Endothelial cell of umbilical vein (primary cell): ENCODE data around the gene TECPR2. TPM values are rescaled to one million over a fixed set of nuclear protein-coding genes. Genes with fewer than 3 reads are reported as not detected.

Experiments used
- BruUV-seq: library from RNA; stranded (reverse); fragments of 400-500 nt; replicated peaks from 2 replicates; lab custom pipeline; 2021; lab: Mats Ljungman, UMichigan
- CTCF ChIA-PET: fragments of 300-600, 350-600 bp; sonication (Branson Sonifier 250); formaldehyde crosslinking; loops from one replicate; lab custom pipeline; 2021; ENCODE audit warnings: antibody characterized with exemption, inconsistent platforms; lab: Charles Lee
- POLR2A ChIA-PET: fragments of 300-600, 350-600 bp; sonication (Branson Sonifier 250); formaldehyde crosslinking; loops from one replicate; lab custom pipeline; 2021; ENCODE audit warnings: antibody characterized with exemption, inconsistent platforms; lab: Charles Lee
- DNase-seq: peaks from one replicate; pipeline ENCODE4 v3.0.0-alpha.2; 2011; ENCODE audit warnings: low read depth, low spot score
- FAIRE-seq: peaks from 2 replicates; lab custom pipeline; 2011; peaks lifted over from hg19 to GRCh38; lab: Jason Lieb, UNC
- H2AFZ ChIP-seq: 2 replicates; pipeline ENCODE4 v1.6.0; 2012; ENCODE audit warnings: low read depth, low read length, control low read depth, inconsistent platforms
- H3K27ac ChIP-seq: 2 replicates; pipeline ENCODE4 v1.5.1; 2011; ENCODE audit warnings: low read depth, mild to moderate bottlenecking, control low read depth, low read length, moderate library complexity; ENCODE audit not compliant: insufficient read depth
- H3K27me3 ChIP-seq, 2 experiments: 2 replicates each; pipeline versions ENCODE4 v1.6.0 to v1.6.1; 2011; ENCODE audit warnings: low read length in 2 of 2, mixed read lengths in 1 of 2; ENCODE audit not compliant: control insufficient read depth in 2 of 2, insufficient read depth in 2 of 2
- H3K36me3 ChIP-seq, 2 experiments: 2 replicates in 1 of 2; 3 replicates in 1 of 2; pipeline ENCODE4 v1.5.1; 2011; ENCODE audit warnings: low read length in 2 of 2, mild to moderate bottlenecking in 1 of 2, moderate library complexity in 1 of 2; ENCODE audit not compliant: control insufficient read depth in 2 of 2, insufficient read depth in 2 of 2; ENCODE audit errors: extremely low read depth in 1 of 2
- H3K4me1 ChIP-seq: 3 replicates; pipeline ENCODE4 v1.5.1; 2011; ENCODE audit warnings: mild to moderate bottlenecking, low read length; ENCODE audit not compliant: control insufficient read depth, insufficient read depth; ENCODE audit errors: extremely low read depth
- H3K4me2 ChIP-seq: 2 replicates; pipeline ENCODE4 v1.6.1; 2011; ENCODE audit warnings: low read length, control low read depth, mixed read lengths; ENCODE audit not compliant: insufficient read depth
- H3K4me3 ChIP-seq, 3 experiments: fragments of 200-600 bp in 1 of 3; sonication (generic), shearing (Covaris generic) in 1 of 3; replicated peaks in 1 of 3; 2 replicates each; pipeline ENCODE4 v1.5.1; 2011 to 2016; ENCODE audit warnings: control low read depth in 3 of 3, low read length in 3 of 3, mild to moderate bottlenecking in 2 of 3, inconsistent platforms in 1 of 3, low read depth in 1 of 3, moderate library complexity in 1 of 3; ENCODE audit not compliant: insufficient read depth in 1 of 3
- H3K79me2 ChIP-seq: 2 replicates; pipeline ENCODE4 v1.6.0; 2012; ENCODE audit warnings: low read length, inconsistent platforms; ENCODE audit not compliant: control insufficient read depth, insufficient read depth
- H3K9ac ChIP-seq: replicated peaks from 2 replicates; pipeline ENCODE3; 2011; ENCODE audit warnings: low read length, control low read depth; ENCODE audit not compliant: insufficient read depth; ENCODE audit errors: extremely low read depth
- H3K9me1 ChIP-seq: replicated peaks from 3 replicates; pipeline ENCODE4 v1.6.0; 2011; ENCODE audit warnings: mild to moderate bottlenecking, low read length; ENCODE audit not compliant: control insufficient read depth, insufficient read depth; ENCODE audit errors: extremely low read depth
- H3K9me3 ChIP-seq: replicated peaks from 2 replicates; pipeline ENCODE4 v1.5.1; 2012; ENCODE audit warnings: low read length, inconsistent platforms; ENCODE audit not compliant: control insufficient read depth, insufficient read depth
- H4K20me1 ChIP-seq: replicated peaks from 2 replicates; pipeline ENCODE3; 2011; ENCODE audit warnings: mild to moderate bottlenecking, low read length; ENCODE audit not compliant: control insufficient read depth, insufficient read depth; ENCODE audit errors: extremely low read depth
- EZH2 ChIP-seq: IDR thresholded peaks from 2 replicates; pipeline ENCODE4 v1.6.1; 2012; ENCODE audit warnings: borderline replicate concordance, low read depth, mild to moderate bottlenecking, moderate library complexity, low read length, inconsistent platforms; ENCODE audit not compliant: severe bottlenecking
- FOS ChIP-seq: IDR thresholded peaks from 2 replicates; pipeline ENCODE4 v1.6.1; 2011; ENCODE audit warnings: mild to moderate bottlenecking, low read length, moderate library complexity, borderline replicate concordance; ENCODE audit not compliant: insufficient read depth
- GATA2 ChIP-seq: IDR thresholded peaks from 2 replicates; pipeline ENCODE4 v1.7.0; 2011; ENCODE audit warnings: low read depth, mild to moderate bottlenecking, moderate library complexity, mixed read lengths, low read length; ENCODE audit not compliant: insufficient read length, insufficient read depth
- JUN ChIP-seq: IDR thresholded peaks from 2 replicates; pipeline ENCODE4 v1.6.1; 2011; ENCODE audit warnings: borderline replicate concordance, low read depth; ENCODE audit not compliant: insufficient read length, insufficient read depth
- MYC ChIP-seq: IDR thresholded peaks from one replicate; pipeline ENCODE4 v1.6.1; 2011; ENCODE audit warnings: mild to moderate bottlenecking, low read depth, low read length
- POLR2A ChIP-seq: IDR thresholded peaks from 2 replicates; pipeline ENCODE4 v1.6.1; 2012; ENCODE audit warnings: low read depth, mild to moderate bottlenecking, control low read depth, low read length
- POLR2AphosphoS5 ChIP-seq: IDR thresholded peaks from 2 replicates; pipeline ENCODE4 v1.6.1; 2012; ENCODE audit warnings: low read depth, mild to moderate bottlenecking, control low read depth, low read length, moderate library complexity; ENCODE audit not compliant: insufficient read depth
- dilution Hi-C: fragments of 300-500 bp; cut with MboI; formaldehyde crosslinking; loops from one replicate; pipeline ENCODE4 v1.15.0; 2019; ENCODE audit warnings: low sequenced_read_pairs; ENCODE audit not compliant: extremely low pct_ligation_motif_present
- intact Hi-C: fragments of 100-400 bp; cut with micrococcal nuclease; formaldehyde crosslinking; loops from one replicate; pipeline ENCODE4 v1.10.0; 2022
- polyA plus RNA-seq, 4 experiments: library from polyadenylated mRNA; depleted of rRNA in 3 of 4; stranded (reverse) in 3 of 4; unstranded in 1 of 4; fragments of >200 nt; gene quantifications; 2 replicates each; pipeline versions ENCODE4 v1.2.1 to v1.2.3, GENCODE V29; 2011 to 2012; ENCODE audit warnings: missing spikeins in 1 of 4
- total RNA-seq: library from RNA; stranded (reverse); gene quantifications from 2 replicates; pipeline ENCODE4 v1.2.3, GENCODE V29; 2021
- TF ChIP-seq, protein P1 (sequence below), 2 donors: IDR thresholded peaks; 1 replicate in 1 of 2; 2 replicates in 1 of 2; pipeline ENCODE4 v1.5.1; 2011; ENCODE audit warnings: low read length in 2 of 2, mild to moderate bottlenecking in 2 of 2, moderate library complexity in 2 of 2, control low read depth in 1 of 2, inconsistent platforms in 1 of 2, low read depth in 1 of 2; ENCODE audit not compliant: insufficient read depth in 1 of 2; ENCODE audit errors: extremely low read depth in 1 of 2
- TF ChIP-seq, protein P2 (sequence below): IDR thresholded peaks from 2 replicates; pipeline ENCODE4 v1.6.1; 2011; ENCODE audit not compliant: insufficient read depth, insufficient read length

The TECPR2 gene
- total and polyA plus RNA-seq, 2 donors (not counting 3 experiments of a cell fraction or from before 2014, with no cell fraction given): 8.9 to 21.5 TPM

DNA sequence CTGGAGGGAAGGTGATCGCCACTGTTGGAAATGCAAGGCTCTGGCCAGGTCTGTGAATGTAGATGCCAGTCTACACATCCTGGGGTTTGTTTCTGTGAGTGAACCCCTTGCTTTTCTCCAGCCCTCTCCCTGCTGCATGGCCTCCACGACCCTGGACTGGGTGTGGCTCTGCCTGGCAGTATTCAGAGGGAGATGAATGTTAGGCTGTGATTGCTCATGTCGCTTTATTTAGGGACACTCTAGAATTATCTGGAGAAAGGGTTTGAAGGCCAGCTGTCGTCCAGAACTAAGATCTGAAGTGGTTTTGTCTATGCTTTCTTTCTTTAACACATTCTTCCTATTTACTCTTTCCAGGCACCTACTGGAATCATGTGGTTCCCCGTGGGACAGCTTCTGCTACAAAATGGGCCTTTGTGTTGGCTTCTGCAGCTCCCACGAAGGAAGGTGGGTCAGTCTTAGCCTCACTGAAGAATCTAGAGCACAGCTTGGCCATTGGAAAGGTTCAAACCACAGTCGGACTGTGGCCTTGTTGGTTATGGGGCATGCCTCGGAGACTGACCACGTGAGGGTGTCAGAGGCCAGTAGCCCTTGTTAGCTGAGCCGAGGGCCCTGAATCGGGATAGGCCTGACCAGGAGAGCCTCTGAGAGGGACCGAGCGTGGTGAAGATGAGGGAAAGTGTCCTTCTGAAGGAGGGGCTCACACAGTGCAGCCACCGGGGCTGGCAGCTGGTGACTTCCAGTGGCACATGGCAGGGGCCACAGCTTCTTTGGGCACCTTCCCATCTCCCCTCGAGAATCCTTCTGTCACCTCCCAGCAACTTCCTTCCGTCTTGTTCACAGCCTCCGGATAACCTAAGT lies 87.7 kb downstream of the TECPR2 start:
- dilution Hi-C loops: no loop called here
- H2AFZ ChIP-seq: no peak overlapping the region
- no peaks in the 10 kb centered on the region for H3K4me1 ChIP-seq
- DNase-seq (no peak), FAIRE-seq (no peak)
- intact Hi-C loops: no loop called here
- TF ChIP-seq, protein P1, sequence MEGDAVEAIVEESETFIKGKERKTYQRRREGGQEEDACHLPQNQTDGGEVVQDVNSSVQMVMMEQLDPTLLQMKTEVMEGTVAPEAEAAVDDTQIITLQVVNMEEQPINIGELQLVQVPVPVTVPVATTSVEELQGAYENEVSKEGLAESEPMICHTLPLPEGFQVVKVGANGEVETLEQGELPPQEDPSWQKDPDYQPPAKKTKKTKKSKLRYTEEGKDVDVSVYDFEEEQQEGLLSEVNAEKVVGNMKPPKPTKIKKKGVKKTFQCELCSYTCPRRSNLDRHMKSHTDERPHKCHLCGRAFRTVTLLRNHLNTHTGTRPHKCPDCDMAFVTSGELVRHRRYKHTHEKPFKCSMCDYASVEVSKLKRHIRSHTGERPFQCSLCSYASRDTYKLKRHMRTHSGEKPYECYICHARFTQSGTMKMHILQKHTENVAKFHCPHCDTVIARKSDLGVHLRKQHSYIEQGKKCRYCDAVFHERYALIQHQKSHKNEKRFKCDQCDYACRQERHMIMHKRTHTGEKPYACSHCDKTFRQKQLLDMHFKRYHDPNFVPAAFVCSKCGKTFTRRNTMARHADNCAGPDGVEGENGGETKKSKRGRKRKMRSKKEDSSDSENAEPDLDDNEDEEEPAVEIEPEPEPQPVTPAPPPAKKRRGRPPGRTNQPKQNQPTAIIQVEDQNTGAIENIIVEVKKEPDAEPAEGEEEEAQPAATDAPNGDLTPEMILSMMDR (IDR thresholded peaks at IDR 0.05; ENCODE audit: extremely low read depth in 1 of 2, insufficient read depth in 1 of 2, low read depth in 1 of 2, low read length in 2 of 2): no peak
- TF ChIP-seq EZH2 (no peak), GATA2 (no peak), POLR2A (no peak), POLR2AphosphoS5 (no peak), FOS (no peak), MYC (no peak), JUN (no peak)
- TF ChIP-seq, protein P2, sequence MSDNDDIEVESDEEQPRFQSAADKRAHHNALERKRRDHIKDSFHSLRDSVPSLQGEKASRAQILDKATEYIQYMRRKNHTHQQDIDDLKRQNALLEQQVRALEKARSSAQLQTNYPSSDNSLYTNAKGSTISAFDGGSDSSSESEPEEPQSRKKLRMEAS: no peak
- H3K79me2 ChIP-seq: no peaks in the 10 kb centered on the region
- peaks cover 0 to 41% of the 10 kb centered on the region in 2 experiments for H3K36me3 ChIP-seq
- no peaks in the 10 kb centered on the region for H3K9me3 ChIP-seq
- H3K4me3 ChIP-seq: no peak overlapping the region
- ChIA-PET CTCF (interaction anchor here (1.2 to 1.5 kb wide), 3 partner anchors 12 to 66 kb away, joined by 3 to 5 read pairs (median 5); no protein-coding TSS in a partner anchor), POLR2A (interaction anchor here (0.6 kb wide), 1 partner anchor 134 kb away, joined by 3 read pairs; no protein-coding TSS in a partner anchor)
- no peaks in the 10 kb centered on the region for H4K20me1 ChIP-seq
- no peak overlapping the region for H3K27ac ChIP-seq
- H3K9ac ChIP-seq: no peak overlapping the region
- no TSS peak for BruUV-seq
- no peak overlapping the region for H3K4me2 ChIP-seq
- no peaks in the 10 kb centered on the region for H3K9me1 ChIP-seq
- H3K27me3 ChIP-seq: no peaks in the 10 kb centered on the region
